ENCODE measurements around the gene TNP1.

Gene TNP1

GRCh38 chr2:216838151-216838550 is 21.7 kb downstream of the TNP1 start:
- no peak for DNase-seq (ENCODE audit: low read depth)

- DNase-seq (ENCODE audit: low read depth): no peak
These were observed 22.1 kb downstream of the TNP1 start for GRCh38 chr2:216837740-216838139.

- no peak for DNase-seq (ENCODE audit: low read depth)
These were observed 26.8 kb downstream of the TNP1 start for GRCh38 chr2:216833061-216833460.

- DNase-seq (ENCODE audit: low read depth): no peak
These were observed 29.5 kb downstream of the TNP1 start for GRCh38 chr2:216830346-216830745.

GRCh38 chr2:216829533-216829932 is 30.3 kb downstream of the TNP1 start:
- no peak for DNase-seq (ENCODE audit: low read depth)

- no peak for DNase-seq (ENCODE audit: low read depth)
These were observed 32.7 kb downstream of the TNP1 start for GRCh38 chr2:216827073-216827720.

- no peak for DNase-seq (ENCODE audit: low read depth)
These were observed 37.4 kb downstream of the TNP1 start for GRCh38 chr2:216822470-216822869.

GRCh38 chr2:216820709-216821108 is 39.2 kb downstream of the TNP1 start:
- no peak for DNase-seq (ENCODE audit: low read depth)

GRCh38 chr2:216819766-216820165 is 40.1 kb downstream of the TNP1 start:
- no peak for DNase-seq (ENCODE audit: low read depth)

- no peak for DNase-seq (ENCODE audit: low read depth)
These were observed 40.8 kb downstream of the TNP1 start for GRCh38 chr2:216819055-216819454.

GRCh38 chr2:216810399-216811160 is 49.3 kb downstream of the TNP1 start:
- no peak for DNase-seq (ENCODE audit: low read depth)
